Activated CD4-positive, alpha-beta memory T cell treated with anti-CD3 and anti-CD28 coated beads for 36 hours (primary cell): Measurements from ENCODE around the gene ABCC9. TPM values are rescaled to one million over a fixed set of nuclear protein-coding genes. Genes with fewer than 3 reads are reported as not detected.

Source experiments
- CTCF ChIA-PET: fragments of 350-600 bp; sonication (Branson Sonifier 250); formaldehyde crosslinking; loops from one replicate; lab custom pipeline; 2021; ENCODE audit warnings: antibody characterized with exemption, inconsistent platforms; lab: Charles Lee
- POLR2A ChIA-PET: fragments of 350-600 bp; sonication (Branson Sonifier 250); formaldehyde crosslinking; loops from one replicate; lab custom pipeline; 2021; ENCODE audit warnings: antibody characterized with exemption; lab: Charles Lee
- DNase-seq: peaks from one replicate; pipeline ENCODE4 v3.0.0-alpha.2; 2020
- H3K27ac Mint-ChIP-seq: one replicate; pipeline ENCODE4 v1.8.0; 2021; ENCODE audit warnings: mixed read lengths
- H3K27me3 Mint-ChIP-seq: one replicate; pipeline ENCODE4 v1.8.0; 2021; ENCODE audit warnings: mixed read lengths
- H3K36me3 Mint-ChIP-seq: one replicate; pipeline ENCODE4 v1.8.0; 2021; ENCODE audit warnings: mixed read lengths
- H3K4me1 Mint-ChIP-seq: one replicate; pipeline ENCODE4 v1.8.0; 2021; ENCODE audit warnings: low read depth, mixed read lengths
- H3K4me3 Mint-ChIP-seq: one replicate; pipeline ENCODE4 v1.8.0; 2021; ENCODE audit warnings: mild to moderate bottlenecking, mixed read lengths
- H3K9me3 Mint-ChIP-seq: one replicate; pipeline ENCODE4 v1.8.0; 2021; ENCODE audit warnings: mixed read lengths
- intact Hi-C: fragments of 100-400 bp; cut with micrococcal nuclease; formaldehyde crosslinking; loops from one replicate; pipeline ENCODE4 v1.15.1; 2023
- total RNA-seq, 2 experiments: library from RNA; stranded (reverse); gene quantifications; one replicate each; pipeline ENCODE4 v1.2.3, GENCODE V29; 2021

ABCC9 gene
- total RNA-seq, 2 experiments from 2014 or later: not detected

GRCh38 chr12:21757735-21758134 lies 183.5 kb downstream of the ABCC9 start:
- no peaks in the 10 kb centered on the region for H3K36me3 Mint-ChIP-seq
- H3K27ac Mint-ChIP-seq: no peak overlapping the region
- CTCF ChIA-PET: no interaction called here
- no peaks in the 10 kb centered on the region for H3K9me3 Mint-ChIP-seq
- DNase-seq: no peak
- no peaks in the 10 kb centered on the region for H3K4me1 Mint-ChIP-seq
- intact Hi-C loops: no loop called here
- POLR2A ChIA-PET: no interaction called here
- no peak overlapping the region for H3K4me3 Mint-ChIP-seq
- no peaks in the 10 kb centered on the region for H3K27me3 Mint-ChIP-seq

GRCh38 chr12:21756699-21757098 lies 184.5 kb downstream of the ABCC9 start:
- H3K27ac Mint-ChIP-seq: no peak overlapping the region
- no peaks in the 10 kb centered on the region for H3K36me3 Mint-ChIP-seq
- POLR2A ChIA-PET: no interaction called here
- CTCF ChIA-PET: no interaction called here
- intact Hi-C loops: no loop called here
- H3K4me3 Mint-ChIP-seq: no peak overlapping the region
- H3K9me3 Mint-ChIP-seq: no peaks in the 10 kb centered on the region
- H3K27me3 Mint-ChIP-seq: no peaks in the 10 kb centered on the region
- H3K4me1 Mint-ChIP-seq: no peaks in the 10 kb centered on the region
- DNase-seq: no peak

GRCh38 chr12:21751517-21751916 lies 189.7 kb downstream of the ABCC9 start:
- no peak for DNase-seq
- CTCF ChIA-PET: no interaction called here
- H3K36me3 Mint-ChIP-seq: no peaks in the 10 kb centered on the region
- H3K27me3 Mint-ChIP-seq: peaks cover 9% of the 10 kb centered on the region
- intact Hi-C loops: no loop called here
- no peak overlapping the region for H3K4me3 Mint-ChIP-seq
- H3K9me3 Mint-ChIP-seq: no peaks in the 10 kb centered on the region
- H3K27ac Mint-ChIP-seq: no peak overlapping the region
- POLR2A ChIA-PET: no interaction called here
- no peaks in the 10 kb centered on the region for H3K4me1 Mint-ChIP-seq

Other genes with a start within 250 kb of the ABCC9 start
- not detected for gene KCNJ8, start 166.7 kb downstream of the ABCC9 start, total RNA-seq
- gene CMAS, start 104.8 kb upstream of the ABCC9 start, total RNA-seq: 10 to 100 TPM; 51.1 to 51.2 TPM